CD14-positive monocyte (primary cell): Measurements from ENCODE around the gene MRPL49. TPM values are rescaled to one million over a fixed set of nuclear protein-coding genes. Genes with fewer than 3 reads are reported as not detected.

Experiments
- DNase-seq, 3 donors: peaks; one replicate each; pipeline ENCODE4 v3.0.0-alpha.2; 2011 to 2022
- H2AFZ ChIP-seq: 2 replicates; pipeline ENCODE4 v1.6.0; 2012; ENCODE audit warnings: mild to moderate bottlenecking, low read depth, low read length, inconsistent platforms; ENCODE audit not compliant: insufficient read depth, poor library complexity, severe bottlenecking
- H3K27ac ChIP-seq, 2 donors: 1 replicate in 1 of 2; 2 replicates in 1 of 2; pipeline ENCODE4 v1.5.1; 2012 to 2013; ENCODE audit warnings: low read length in 2 of 2, control low read depth in 1 of 2, inconsistent platforms in 1 of 2, low read depth in 1 of 2, mild to moderate bottlenecking in 1 of 2
- H3K27me3 ChIP-seq, 2 donors: one replicate each; pipeline versions ENCODE4 v1.6.0 to v1.6.1; 2011 to 2013; ENCODE audit warnings: low read length in 2 of 2; ENCODE audit not compliant: control insufficient read depth in 2 of 2, insufficient read depth in 2 of 2
- H3K36me3 ChIP-seq, 2 donors: replicated peaks in 1 of 2; 1 replicate in 1 of 2; 2 replicates in 1 of 2; pipeline versions ENCODE4 v1.5.1 to v1.6.1; 2012 to 2013; ENCODE audit warnings: low read length in 2 of 2, control low read depth in 1 of 2, inconsistent platforms in 1 of 2, mild to moderate bottlenecking in 1 of 2; ENCODE audit not compliant: insufficient read depth in 2 of 2, control insufficient read depth in 1 of 2
- H3K4me1 ChIP-seq, 2 donors: 1 replicate in 1 of 2; 2 replicates in 1 of 2; pipeline versions ENCODE4 v1.5.1 to v1.6.1; 2012 to 2013; ENCODE audit warnings: low read length in 2 of 2, control low read depth in 1 of 2, inconsistent platforms in 1 of 2, mild to moderate bottlenecking in 1 of 2, moderate library complexity in 1 of 2; ENCODE audit not compliant: insufficient read depth in 2 of 2, control insufficient read depth in 1 of 2
- H3K4me2 ChIP-seq: replicated peaks from 2 replicates; pipeline ENCODE3; 2012; ENCODE audit warnings: low read length, moderate library complexity, mild to moderate bottlenecking; ENCODE audit not compliant: poor library complexity, severe bottlenecking; ENCODE audit errors: extremely low read depth
- H3K4me3 ChIP-seq, 3 experiments: fragments of 200-600 bp in 1 of 3; sonication (generic) in 1 of 3; replicated peaks in 1 of 3; 1 replicate in 2 of 3; 2 replicates in 1 of 3; pipeline ENCODE4 v1.5.1; 2011 to 2013; ENCODE audit warnings: low read length in 3 of 3, mild to moderate bottlenecking in 3 of 3, control low read depth in 2 of 3, low read depth in 2 of 3, inconsistent platforms in 1 of 3, moderate library complexity in 1 of 3
- H3K79me2 ChIP-seq: 2 replicates; pipeline ENCODE4 v1.6.0; 2012; ENCODE audit warnings: mild to moderate bottlenecking, control low read depth, inconsistent platforms, low read length, moderate library complexity; ENCODE audit not compliant: insufficient read depth
- H3K9ac ChIP-seq: 2 replicates; pipeline ENCODE4 v1.6.0; 2017; ENCODE audit warnings: low read length, mild to moderate bottlenecking; ENCODE audit not compliant: insufficient read depth, poor library complexity, severe bottlenecking
- H3K9me3 ChIP-seq, 2 donors: replicated peaks in 1 of 2; 1 replicate in 1 of 2; 2 replicates in 1 of 2; pipeline versions ENCODE4 v1.5.1 to v1.6.1; 2012 to 2013; ENCODE audit warnings: low read length in 2 of 2, control low read depth in 1 of 2; ENCODE audit not compliant: control insufficient read depth in 1 of 2, insufficient read depth in 1 of 2
- H4K20me1 ChIP-seq: 2 replicates; pipeline ENCODE4 v1.6.0; 2012; ENCODE audit warnings: mild to moderate bottlenecking, low read length, control low read depth, moderate library complexity; ENCODE audit not compliant: insufficient read depth
- H3K27ac Mint-ChIP-seq, 7 donors: one replicate each; pipeline ENCODE4 v1.8.0; 2020; ENCODE audit warnings: mild to moderate bottlenecking in 7 of 7, mixed read lengths in 7 of 7, moderate library complexity in 6 of 7, inconsistent platforms in 2 of 7
- H3K27me3 Mint-ChIP-seq, 3 donors: one replicate each; pipeline ENCODE4 v1.8.0; 2021 to 2022; ENCODE audit warnings: low read depth in 3 of 3, mild to moderate bottlenecking in 3 of 3, mixed read lengths in 3 of 3, moderate library complexity in 3 of 3, inconsistent platforms in 1 of 3
- H3K36me3 Mint-ChIP-seq, 2 donors: one replicate each; pipeline ENCODE4 v1.8.0; 2020; ENCODE audit warnings: mixed read lengths in 2 of 2, inconsistent platforms in 1 of 2, mild to moderate bottlenecking in 1 of 2
- H3K4me1 Mint-ChIP-seq: one replicate; pipeline ENCODE4 v1.8.0; 2020; ENCODE audit warnings: mild to moderate bottlenecking, mixed read lengths
- H3K4me3 Mint-ChIP-seq, 2 donors: one replicate each; pipeline ENCODE4 v1.8.0; 2020; ENCODE audit warnings: mild to moderate bottlenecking in 2 of 2, mixed read lengths in 2 of 2, moderate library complexity in 1 of 2
- H3K9me3 Mint-ChIP-seq, 7 donors: one replicate each; pipeline ENCODE4 v1.8.0; 2020 to 2022; ENCODE audit warnings: mixed read lengths in 7 of 7, mild to moderate bottlenecking in 6 of 7, moderate library complexity in 6 of 7, inconsistent platforms in 2 of 7
- WGBS: methylation state at CpG from one replicate; pipeline ENCODE4 v1.1.5; 2013; ENCODE audit warnings: missing lambda C conversion rate; ENCODE audit not compliant: insufficient coverage; 5-methylcytosine and 5-hydroxymethylcytosine counted together
- intact Hi-C, 2 donors: fragments of 100-400 bp; cut with micrococcal nuclease; formaldehyde crosslinking; loops; one replicate each; pipeline versions ENCODE4 v1.15.0 to v1.15.1; 2023
- polyA plus RNA-seq, 3 donors: library from polyadenylated mRNA; depleted of rRNA in 1 of 3; unstranded in 2 of 3; stranded (reverse) in 1 of 3; fragments of 300-500 nt in 2 of 3; fragments of >200 nt in 1 of 3; fragmentation: Illumina TruSeq in 2 of 3; gene quantifications; 1 replicate in 2 of 3; 2 replicates in 1 of 3; pipeline ENCODE4 v1.2.3, GENCODE V29; 2012 to 2021
- TF ChIP-seq, protein P1 (sequence below): fragments of 200-600 bp; IDR thresholded peaks from one replicate; pipeline ENCODE4 v1.8.0; 2022; ENCODE audit warnings: antibody characterized with exemption, mild to moderate bottlenecking

The MRPL49 gene
- polyA plus RNA-seq, 3 donors: 19.8 to 33.9 (median 32.7) TPM

DNA sequence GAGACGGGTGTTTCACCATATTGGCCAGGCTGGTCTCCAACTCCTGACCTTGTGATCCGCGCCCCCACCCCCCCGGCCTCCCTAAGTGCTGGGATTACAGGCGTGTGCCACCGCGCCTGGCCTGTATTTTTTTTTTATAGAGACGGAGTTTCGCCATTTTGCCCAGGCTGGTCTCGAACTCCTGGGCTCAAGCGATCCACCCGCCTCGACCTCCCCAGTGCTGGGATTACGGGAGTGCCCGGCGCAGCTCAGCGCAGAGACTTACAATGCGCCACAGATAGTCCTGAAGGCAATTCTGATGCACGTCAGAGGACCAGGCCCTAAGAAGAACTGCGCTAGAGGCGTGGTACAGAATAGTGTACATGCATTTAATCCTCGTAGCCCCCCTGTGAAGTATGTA, 26.7 kb upstream of the MRPL49 start:
- intact Hi-C loops: no loop called here
- Histone ChIP-seq H3K4me2 (peak overlapping the region; percentile 82), H3K79me2 (peaks cover 23% of the 10 kb centered on the region), H3K9me3 (no peaks in the 10 kb centered on the region), H4K20me1 (peaks cover 4% of the 10 kb centered on the region), H2AFZ (peak overlapping the region; percentile 95), H3K4me3 (peak overlapping the region in 1 of 3 experiments; percentile 95), H3K9ac (peak overlapping the region; percentile 91), H3K27ac (peak overlapping the region in 1 of 2 donors; percentile 88), H3K4me1 (peaks cover 9 to 19% of the 10 kb centered on the region in 2 donors), H3K27me3 (no peaks in the 10 kb centered on the region), H3K36me3 (peaks cover 6 to 7% of the 10 kb centered on the region in 2 donors)
- TF ChIP-seq, protein P1, sequence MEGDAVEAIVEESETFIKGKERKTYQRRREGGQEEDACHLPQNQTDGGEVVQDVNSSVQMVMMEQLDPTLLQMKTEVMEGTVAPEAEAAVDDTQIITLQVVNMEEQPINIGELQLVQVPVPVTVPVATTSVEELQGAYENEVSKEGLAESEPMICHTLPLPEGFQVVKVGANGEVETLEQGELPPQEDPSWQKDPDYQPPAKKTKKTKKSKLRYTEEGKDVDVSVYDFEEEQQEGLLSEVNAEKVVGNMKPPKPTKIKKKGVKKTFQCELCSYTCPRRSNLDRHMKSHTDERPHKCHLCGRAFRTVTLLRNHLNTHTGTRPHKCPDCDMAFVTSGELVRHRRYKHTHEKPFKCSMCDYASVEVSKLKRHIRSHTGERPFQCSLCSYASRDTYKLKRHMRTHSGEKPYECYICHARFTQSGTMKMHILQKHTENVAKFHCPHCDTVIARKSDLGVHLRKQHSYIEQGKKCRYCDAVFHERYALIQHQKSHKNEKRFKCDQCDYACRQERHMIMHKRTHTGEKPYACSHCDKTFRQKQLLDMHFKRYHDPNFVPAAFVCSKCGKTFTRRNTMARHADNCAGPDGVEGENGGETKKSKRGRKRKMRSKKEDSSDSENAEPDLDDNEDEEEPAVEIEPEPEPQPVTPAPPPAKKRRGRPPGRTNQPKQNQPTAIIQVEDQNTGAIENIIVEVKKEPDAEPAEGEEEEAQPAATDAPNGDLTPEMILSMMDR: no peak
- no peak for DNase-seq
- WGBS: 88% methylated on average over 19 of the region's 22 CpGs
- Mint-ChIP-seq H3K27ac (peak overlapping the region; percentile 73 to 98 (median 88)), H3K36me3 (peaks cover 8 to 10% of the 10 kb centered on the region in 2 donors), H3K4me3 (peak overlapping the region in 1 of 2 donors; percentile 94), H3K27me3 (peaks cover 0 to 3% (median 0%) of the 10 kb centered on the region in 3 donors), H3K9me3 (peaks cover 0 to 2% (median 0%) of the 10 kb centered on the region in 7 donors), H3K4me1 (peaks cover 15% of the 10 kb centered on the region)

DNA sequence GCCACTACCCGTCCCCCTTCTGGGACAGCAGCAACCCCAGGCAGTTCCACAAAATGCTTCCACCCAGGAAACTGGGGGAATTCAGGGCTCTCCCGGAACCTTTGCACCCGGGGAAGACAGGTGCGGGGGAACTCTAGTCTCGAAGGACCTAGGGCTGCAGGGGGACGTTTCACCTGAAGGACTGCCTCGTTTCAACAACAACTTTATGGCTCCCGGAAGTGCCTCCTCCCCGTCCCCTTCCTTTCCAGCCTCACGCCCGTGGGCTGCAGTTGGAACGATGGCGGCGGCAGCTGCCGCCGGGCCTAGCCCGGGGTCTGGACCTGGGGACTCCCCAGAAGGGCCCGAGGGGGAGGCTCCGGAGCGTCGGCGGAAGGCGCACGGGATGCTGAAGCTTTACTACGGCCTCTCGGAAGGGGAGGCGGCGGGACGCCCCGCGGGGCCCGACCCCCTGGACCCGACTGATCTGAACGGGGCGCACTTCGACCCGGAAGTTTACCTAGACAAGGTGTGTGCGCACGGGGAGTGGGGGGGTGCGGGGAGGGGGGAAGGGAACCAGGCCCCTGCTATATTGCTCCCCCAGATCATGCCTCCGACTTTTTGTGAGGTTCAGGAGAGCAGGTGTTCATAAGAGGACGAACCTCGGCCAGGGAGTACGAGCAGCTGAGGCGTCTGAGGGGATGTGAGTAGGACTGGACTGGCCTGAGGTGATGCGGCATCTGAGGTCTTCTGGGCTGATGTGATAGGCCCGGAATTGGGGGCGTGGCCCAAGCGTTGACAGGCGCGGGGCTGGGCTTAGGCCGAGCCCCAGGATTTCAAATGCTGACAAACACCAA, 25.9 kb upstream of the MRPL49 start, which contains the start of gene VPS51:
Gene VPS51 (plus strand): TSS at position 241 of the 833 bp plus-strand sequence. CDS start 37 bp downstream, at position 278.
- H3K4me1 Mint-ChIP-seq: peaks cover 15% of the 10 kb centered on the region
- TF ChIP-seq, protein P1: no peak

More for the DNA sequence above, 25.9 kb upstream of the MRPL49 start, which contains the start of gene VPS51:
- intact Hi-C loops: loop anchor here in 1 of 2 donors (1.0 kb wide), 1 partner anchor 12 kb away; the partner anchor contains the start of genes CDCA5 and ZFPL1
- Histone ChIP-seq H3K9ac (peak within 1 kb of the TSS; percentile 91), H3K4me2 (peak within 1 kb of the TSS; percentile 82), H3K36me3 (peaks cover 6 to 9% of the 10 kb centered on the region in 2 donors), H3K27me3 (no peaks in the 10 kb centered on the region), H3K4me1 (peaks cover 9 to 19% of the 10 kb centered on the region in 2 donors), H2AFZ (peak within 1 kb of the TSS; percentile 95), H3K27ac (peak within 1 kb of the TSS; percentile 66 to 88), H3K79me2 (peaks cover 29% of the 10 kb centered on the region), H3K4me3 (peak within 1 kb of the TSS; percentile 74 to 95 (median 85)), H3K9me3 (no peaks in the 10 kb centered on the region), H4K20me1 (peaks cover 4% of the 10 kb centered on the region)
- H3K27me3 Mint-ChIP-seq: peaks cover 0 to 3% (median 0%) of the 10 kb centered on the region in 3 donors
- peak within 1 kb of the TSS; percentile 94 to 95 for H3K4me3 Mint-ChIP-seq
- H3K27ac Mint-ChIP-seq: peak within 1 kb of the TSS; percentile 86 to 98 (median 95)
- under 1% methylated on average over 31 of the region's 52 CpGs for WGBS
- DNase-seq: peak; percentile 83 to 90 (median 88)
- peaks cover 9 to 10% of the 10 kb centered on the region in 2 donors for H3K36me3 Mint-ChIP-seq
- H3K9me3 Mint-ChIP-seq: peaks cover 0 to 2% (median 0%) of the 10 kb centered on the region in 7 donors
